NB4 (cell line): ENCODE data around the gene NEMP1.

Source experiments
- DNase-seq: peaks from one replicate; pipeline ENCODE4 v3.0.0; 2010; ENCODE audit warnings: low read depth
- H3K4me3 ChIP-seq: one replicate; pipeline ENCODE4 v1.5.1; 2011; ENCODE audit warnings: mild to moderate bottlenecking, low read depth, low read length, moderate library complexity
- CTCF ChIP-seq: IDR thresholded peaks from one replicate; pipeline ENCODE4 v1.5.1; 2012; ENCODE audit warnings: low read depth, low read length
- MAX ChIP-seq: IDR thresholded peaks from 2 replicates; pipeline ENCODE4 v1.6.1; 2011; ENCODE audit warnings: low read depth, low read length
- MYC ChIP-seq: IDR thresholded peaks from 2 replicates; pipeline ENCODE4 v1.6.1; 2011; ENCODE audit warnings: low read depth, low read length
- POLR2A ChIP-seq: IDR thresholded peaks from 2 replicates; pipeline ENCODE4 v1.6.1; 2011; ENCODE audit warnings: mild to moderate bottlenecking; ENCODE audit not compliant: insufficient read length; ENCODE audit errors: extremely low read depth

NEMP1 gene

GRCh38 chr12:57046947-57047890 is 31.4 kb downstream of the NEMP1 start:
- peak; percentile 94 for DNase-seq
- TF ChIP-seq MAX (0 out of 2 replicates have a peak, but pooled peaks have one; percentile 28), CTCF (no peak)
- peak overlapping the region; percentile 35 for H3K4me3 ChIP-seq

GRCh38 chr12:57046086-57046791 is 32.4 kb downstream of the NEMP1 start:
- peak; percentile 49 for DNase-seq
- H3K4me3 ChIP-seq: peak overlapping the region; percentile 35
- peak; percentile 39; the same call in 1 of the 2 replicates for TF ChIP-seq MYC
- TF ChIP-seq POLR2A: no peak
- TF ChIP-seq MAX: peak; percentile 54
- TF ChIP-seq CTCF: no peak

- TF ChIP-seq MAX (no peak), CTCF (no peak), POLR2A (no peak), MYC (no peak)
- no peak for DNase-seq
- no peak overlapping the region for H3K4me3 ChIP-seq
Observed at GRCh38 chr12:57044889-57045288, 33.7 kb downstream of the NEMP1 start.

- no peak overlapping the region for H3K4me3 ChIP-seq
- no peak for TF ChIP-seq MAX
- no peak for TF ChIP-seq MYC
- TF ChIP-seq CTCF: no peak
- no peak for TF ChIP-seq POLR2A
- DNase-seq: no peak
Observed at GRCh38 chr12:57044468-57044867, 34.1 kb downstream of the NEMP1 start.

- DNase-seq: no peak
- TF ChIP-seq POLR2A (no peak), MAX (no peak), MYC (no peak), CTCF (no peak)
- no peak overlapping the region for H3K4me3 ChIP-seq
Observed at GRCh38 chr12:57042695-57043094, 35.9 kb downstream of the NEMP1 start.
